HG03439 (cell line): ENCODE results near the gene KIF13A.
"Not testable (repeated sequence)": the region's sequence is repeated elsewhere in the genome, so short reads cannot be mapped to it uniquely, and the experiment has no call there.

Experiments
- ATAC-seq: cut with Tn5 transposase; IDR thresholded peaks from one replicate; pipeline ENCODE4 v1.9.1; 2021; ENCODE audit warnings: mild to moderate bottlenecking, moderate library complexity; ENCODE audit not compliant: unreplicated experiment

The KIF13A gene

DNA sequence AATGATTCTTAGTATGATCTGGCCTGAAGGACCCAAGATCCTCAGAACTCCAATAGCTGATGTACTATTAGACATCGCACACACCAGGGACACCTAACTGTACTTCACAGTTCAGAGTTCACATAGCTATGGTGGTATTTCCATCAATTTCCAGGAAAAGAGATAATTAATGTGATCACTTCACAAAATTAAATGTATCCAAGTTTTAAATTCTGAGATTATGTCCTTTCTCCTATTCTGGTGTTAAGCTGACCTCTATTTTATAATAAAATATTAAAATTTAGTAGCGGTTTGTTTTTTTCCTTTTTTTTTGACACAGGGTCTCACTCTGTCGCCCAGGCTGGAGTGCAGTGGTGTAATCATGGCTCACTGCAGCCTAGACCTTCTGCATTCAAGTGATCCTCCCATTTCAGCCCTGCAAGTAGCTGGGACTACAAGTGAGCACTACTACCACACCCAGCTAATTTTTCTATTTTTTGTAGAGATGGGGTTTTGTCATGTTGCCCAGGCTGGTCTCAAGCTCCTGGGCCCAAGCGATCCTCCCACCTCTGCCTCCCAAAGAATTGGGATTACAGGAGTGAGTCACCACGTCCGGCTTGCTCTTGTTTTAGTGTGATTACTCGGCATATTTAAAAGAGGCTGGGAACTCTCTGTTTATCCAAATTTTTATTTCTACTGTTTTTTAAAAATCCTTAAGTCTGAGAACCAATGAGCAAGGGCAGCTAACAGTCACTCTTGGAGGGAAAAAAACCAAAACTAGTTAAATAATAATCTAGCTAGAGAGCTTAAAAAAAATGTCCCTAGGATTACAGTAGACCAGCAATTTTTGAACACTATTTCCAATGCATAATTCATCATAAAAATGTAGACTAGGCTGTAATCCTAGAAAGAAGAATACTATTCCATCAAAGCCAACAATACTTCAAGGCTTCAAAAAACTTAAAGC lies 16.0 kb downstream of the KIF13A start:
- ATAC-seq: no peak

- no peak for ATAC-seq
These were observed 18.6 kb downstream of the KIF13A start for GRCh38 chr6:17968876-17969275.

GRCh38 chr6:17967668-17968518 lies 19.5 kb downstream of the KIF13A start:
- ATAC-seq: no peak

- no peak for ATAC-seq
These were observed 21.0 kb downstream of the KIF13A start for GRCh38 chr6:17966451-17966850.

GRCh38 chr6:17965397-17965796 lies 22.0 kb downstream of the KIF13A start:
- no peak for ATAC-seq

GRCh38 chr6:17964633-17965032 lies 22.8 kb downstream of the KIF13A start:
- ATAC-seq: no peak

- no peak for ATAC-seq
These were observed 24.9 kb downstream of the KIF13A start for GRCh38 chr6:17962436-17963031.

DNA sequence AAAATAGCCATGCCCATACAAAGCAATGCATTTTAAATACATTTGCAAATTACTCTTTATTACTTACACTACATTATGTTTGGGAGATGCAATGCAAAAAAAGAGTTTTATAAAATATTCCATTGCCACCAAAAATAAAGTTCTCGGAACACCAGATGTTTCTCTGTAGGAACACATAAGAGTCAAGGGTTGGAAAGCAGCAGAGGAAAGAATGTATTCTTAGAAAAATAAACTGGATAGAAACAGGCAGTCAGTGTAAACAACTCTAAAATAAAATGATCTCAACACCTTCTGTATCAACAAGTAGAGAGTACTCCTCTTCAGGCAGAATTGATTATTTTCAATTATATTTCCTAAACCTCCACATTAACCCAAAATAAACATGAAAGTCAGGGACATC lies 28.1 kb downstream of the KIF13A start:
- no peak for ATAC-seq

DNA sequence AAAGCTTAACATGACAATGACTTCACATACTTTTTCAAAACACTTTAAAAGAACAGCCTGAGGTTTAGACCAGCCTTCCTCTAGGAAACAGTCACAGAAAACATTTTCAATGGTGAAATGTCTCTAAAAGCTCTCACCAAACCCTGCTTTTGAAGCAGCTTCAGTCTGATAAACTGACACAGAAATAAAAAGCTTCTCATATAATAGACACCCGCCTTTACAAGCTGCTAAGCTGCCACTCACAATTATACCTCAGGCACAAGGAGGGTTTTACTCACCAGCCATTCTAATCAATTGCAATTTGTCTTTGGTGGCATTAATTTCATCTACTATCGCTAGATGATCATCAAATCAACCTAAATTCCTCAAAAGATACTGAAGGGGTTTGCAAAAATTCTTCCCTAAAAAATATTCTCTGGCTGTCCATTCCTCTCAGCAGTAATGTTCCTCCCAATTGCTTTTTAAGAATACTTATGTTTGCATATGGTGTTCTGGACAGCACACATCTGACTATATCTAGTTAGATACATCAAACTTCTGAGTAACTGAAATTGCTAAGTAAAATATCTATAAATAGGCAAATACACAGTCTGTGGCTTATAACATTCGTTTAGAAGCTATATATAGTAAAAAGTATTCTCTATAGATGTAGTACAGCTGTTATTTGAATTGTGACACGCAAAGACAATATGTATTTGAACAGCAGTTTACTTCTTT lies 29.4 kb downstream of the KIF13A start:
- no peak for ATAC-seq

DNA sequence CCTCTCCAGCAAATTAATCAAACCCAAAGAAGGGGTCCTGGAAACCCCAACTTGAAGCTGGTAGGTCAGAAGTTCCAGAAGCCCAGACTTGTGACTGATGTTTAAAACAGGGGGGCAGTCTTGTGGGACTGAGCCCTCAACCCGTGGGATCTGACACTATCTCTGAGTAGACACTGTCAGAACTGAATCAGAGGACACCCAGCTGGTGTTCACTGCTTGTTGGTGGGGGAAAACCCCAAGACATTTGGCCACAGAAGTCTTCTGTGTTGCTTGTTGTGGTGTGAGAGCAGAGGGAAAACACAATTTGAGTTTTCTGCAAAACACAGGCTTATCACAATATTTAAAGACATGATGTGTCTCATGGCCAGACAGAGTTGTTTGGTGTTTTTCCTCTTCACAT lies 29.9 kb downstream of the KIF13A start:
- peak; percentile 61 for ATAC-seq

GRCh38 chr6:17957086-17957485 lies 30.3 kb downstream of the KIF13A start:
- ATAC-seq: no peak

DNA sequence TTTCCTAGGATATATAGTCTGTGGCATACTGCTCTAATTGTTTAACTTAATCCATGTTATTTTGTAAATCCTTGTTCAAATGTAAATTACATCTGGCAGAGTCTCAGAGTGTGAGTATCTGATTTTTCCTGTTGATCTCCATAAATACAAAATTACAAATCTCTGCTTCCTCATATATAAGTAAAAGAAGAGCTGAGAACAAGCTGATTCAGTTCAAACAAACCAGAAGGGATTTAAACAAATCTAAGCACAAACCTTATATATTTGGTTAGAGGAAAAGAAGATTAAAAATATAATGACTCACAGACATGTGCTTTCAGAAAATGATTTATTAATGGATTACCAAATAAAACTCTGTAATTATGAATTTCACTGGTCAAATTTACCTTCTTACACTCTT lies 37.3 kb downstream of the KIF13A start:
- ATAC-seq: no peak

DNA sequence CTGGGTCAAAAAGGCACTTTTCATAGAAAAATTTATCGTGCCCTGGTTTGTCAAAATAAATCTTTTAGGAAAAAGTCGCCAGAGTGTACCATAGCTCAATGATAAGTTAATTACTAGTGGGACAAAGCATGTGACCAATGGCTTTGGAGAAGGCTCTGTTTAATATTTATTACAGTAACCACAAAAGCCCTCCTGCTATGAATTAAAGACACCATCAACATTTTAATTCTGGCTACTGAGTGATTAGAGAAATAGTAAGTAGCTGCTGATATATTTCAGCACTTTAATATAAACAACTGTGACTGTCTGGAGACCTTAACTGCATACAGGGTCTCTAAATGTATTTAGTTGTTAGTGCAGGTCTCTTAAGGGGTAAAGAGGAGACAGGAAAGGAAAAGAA lies 38.3 kb downstream of the KIF13A start:
- ATAC-seq: no peak

DNA sequence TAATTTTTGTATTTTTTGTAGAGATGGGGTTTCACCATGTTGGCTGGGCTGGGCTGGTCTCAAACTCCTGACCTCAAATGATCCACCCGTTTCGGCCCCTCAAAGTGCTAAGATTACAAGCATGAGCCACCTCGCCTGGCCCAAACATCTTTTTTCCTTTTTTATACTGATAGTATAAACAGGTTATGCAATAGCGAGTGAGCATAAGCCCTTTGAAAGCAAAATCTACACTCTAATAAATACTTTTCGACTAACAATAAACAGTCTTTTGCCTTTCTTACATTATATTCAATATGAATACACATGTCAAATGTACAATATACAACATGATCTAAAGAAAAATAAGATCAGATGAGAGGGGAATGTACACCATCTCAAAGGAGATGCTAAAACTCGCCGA lies 38.7 kb downstream of the KIF13A start:
- no peak for ATAC-seq

DNA sequence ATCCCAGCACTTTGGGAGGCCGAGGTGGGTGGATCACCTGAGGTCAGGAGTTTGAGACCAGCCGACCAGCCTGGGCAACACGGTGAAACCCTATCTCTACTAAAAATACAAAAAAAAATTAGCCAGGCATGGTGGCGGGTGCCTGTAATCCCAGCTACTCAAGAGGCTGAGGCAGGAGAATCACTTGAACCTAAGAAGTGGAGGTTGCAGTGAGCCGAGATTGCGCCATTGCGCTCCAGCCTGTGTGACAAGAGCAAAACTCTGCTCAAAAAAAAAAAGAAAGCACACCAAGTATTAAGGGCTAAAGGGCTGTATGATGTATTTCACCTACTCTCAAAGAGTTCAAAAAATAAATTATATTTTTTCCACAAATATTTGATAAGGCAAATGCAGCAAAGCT lies 39.9 kb downstream of the KIF13A start:
- not testable (repeated sequence) for ATAC-seq

GRCh38 chr6:17945575-17945974 lies 41.9 kb downstream of the KIF13A start:
- no peak for ATAC-seq

- no peak for ATAC-seq
These were observed 42.3 kb downstream of the KIF13A start for GRCh38 chr6:17945111-17945510.

DNA sequence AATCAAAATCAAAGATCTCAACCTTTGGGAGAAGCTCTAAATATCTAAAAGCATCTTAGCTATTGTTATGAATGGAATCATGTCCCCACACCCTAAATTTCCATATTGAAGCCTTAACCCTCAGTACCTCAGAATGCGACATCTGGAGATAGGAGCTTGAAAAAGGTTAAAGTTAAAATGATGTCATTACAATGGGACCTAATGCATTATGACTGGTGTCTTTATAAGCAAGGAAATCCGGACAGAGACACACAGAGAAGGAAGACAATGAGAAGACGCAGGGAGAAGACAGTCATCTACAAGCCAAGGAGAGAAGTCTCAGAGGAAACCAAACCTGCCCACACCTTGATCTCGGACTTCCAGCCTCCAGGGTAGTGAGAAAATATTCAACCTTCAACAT lies 46.1 kb downstream of the KIF13A start:
- no peak for ATAC-seq

DNA sequence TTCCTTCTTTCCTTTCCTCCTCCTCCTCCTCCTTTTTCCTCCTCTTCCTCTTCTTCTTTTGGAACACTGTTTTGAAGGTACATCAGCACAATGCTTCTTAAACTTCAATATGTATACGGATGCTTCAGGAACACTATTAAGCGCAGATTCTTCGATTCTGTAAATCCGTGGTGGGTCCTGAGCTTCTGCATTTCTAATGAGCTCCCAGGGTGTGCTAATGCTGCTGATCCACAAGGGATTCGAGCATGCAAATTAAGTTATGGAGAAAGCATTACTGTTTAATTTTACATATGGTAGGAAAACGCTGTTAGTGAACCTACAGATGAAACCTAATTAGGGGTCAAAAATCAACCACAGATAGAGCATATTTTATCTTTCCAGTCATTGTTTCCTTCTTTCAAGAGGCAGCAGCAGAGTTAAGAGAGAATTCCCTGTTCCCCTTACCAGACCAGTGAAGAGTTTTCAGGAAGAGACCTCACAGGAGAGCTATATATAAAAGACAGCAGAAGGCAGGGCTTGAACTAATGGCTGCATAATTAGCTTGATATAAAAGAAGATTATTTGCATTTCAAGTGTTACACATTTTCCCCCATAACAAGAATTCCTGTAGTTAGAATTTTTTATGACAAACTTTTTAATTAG lies 47.2 kb downstream of the KIF13A start:
- ATAC-seq: no peak

DNA sequence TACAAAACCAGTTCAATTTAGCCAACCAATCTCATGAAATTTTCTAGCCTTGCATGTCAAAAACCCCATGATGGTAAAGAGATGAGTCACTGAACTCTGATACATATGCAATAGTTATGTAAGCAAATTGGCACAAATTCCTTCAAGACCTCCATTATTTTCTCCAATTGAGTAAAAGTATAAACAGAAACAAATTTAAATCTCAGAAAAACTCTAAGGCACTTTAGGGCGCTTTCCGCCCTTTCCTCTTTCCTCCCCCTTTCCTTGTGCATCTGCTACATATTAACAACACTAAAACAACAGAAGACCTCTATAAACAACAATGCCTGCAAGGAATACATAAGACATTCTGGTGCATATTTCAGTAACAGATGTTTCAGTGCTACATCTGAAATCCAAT lies 48.5 kb downstream of the KIF13A start:
- no peak for ATAC-seq
